ENCODE data around the gene PRRC2A.
A peak's percentile ranks its signal among the peaks of the same experiment; 100 is the strongest.

PRRC2A gene

GRCh38 chr6:31651602-31652191, 31.2 kb downstream of the PRRC2A start:
- peak; percentile 41 to 58 for DNase-seq (ENCODE audit: low read depth in 2 of 2)

GRCh38 chr6:31652925-31653724, 32.6 kb downstream of the PRRC2A start:
- peak; percentile 74 to 79 for DNase-seq (ENCODE audit: low read depth in 2 of 2)

DNA sequence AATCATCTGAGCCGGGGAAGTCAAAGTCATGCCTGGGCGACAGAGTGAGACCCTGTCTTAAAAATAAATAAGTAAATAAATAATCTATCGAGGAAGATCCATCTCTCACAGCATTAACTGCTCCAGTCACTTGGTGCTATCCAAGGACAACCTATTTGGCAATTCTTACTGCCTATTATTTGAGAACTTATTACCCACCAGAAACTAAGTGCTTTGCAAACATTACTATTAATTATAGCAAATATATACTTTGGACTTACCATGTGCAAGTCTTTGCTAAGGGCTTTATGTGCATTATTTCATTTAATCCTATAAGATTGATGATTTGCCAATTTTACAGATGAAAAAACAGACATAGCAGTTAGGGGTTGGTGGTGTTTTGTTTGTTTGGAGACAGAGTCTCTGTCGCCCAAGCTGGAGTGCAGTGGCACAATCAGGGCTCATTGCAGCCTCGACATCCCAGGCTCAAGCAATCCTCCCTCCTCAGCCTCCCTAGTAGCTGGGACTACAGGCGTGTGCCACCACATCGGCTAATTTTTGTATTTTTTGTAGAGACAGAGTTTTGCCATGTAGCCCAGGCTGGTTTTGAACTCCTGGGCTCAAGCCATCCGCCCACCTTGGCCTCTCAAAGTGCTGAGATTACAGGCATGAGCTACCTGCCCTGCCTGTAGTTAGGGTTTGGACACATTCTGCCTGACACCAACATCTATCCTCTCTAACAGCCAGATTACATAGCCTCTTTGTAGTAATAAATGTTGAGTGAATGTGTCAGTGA, 34.2 kb downstream of the PRRC2A start:
- DNase-seq (ENCODE audit: low read depth in 2 of 2) = no peak

GRCh38 chr6:31655349-31656237, 35.1 kb downstream of the PRRC2A start, which contains the start of gene APOM:
TSS of gene APOM (plus strand) at chr6:31655894. CDS start at chr6:31655967, 73 bp downstream.
- DNase-seq (ENCODE audit: low read depth in 2 of 2) = no peak

DNA sequence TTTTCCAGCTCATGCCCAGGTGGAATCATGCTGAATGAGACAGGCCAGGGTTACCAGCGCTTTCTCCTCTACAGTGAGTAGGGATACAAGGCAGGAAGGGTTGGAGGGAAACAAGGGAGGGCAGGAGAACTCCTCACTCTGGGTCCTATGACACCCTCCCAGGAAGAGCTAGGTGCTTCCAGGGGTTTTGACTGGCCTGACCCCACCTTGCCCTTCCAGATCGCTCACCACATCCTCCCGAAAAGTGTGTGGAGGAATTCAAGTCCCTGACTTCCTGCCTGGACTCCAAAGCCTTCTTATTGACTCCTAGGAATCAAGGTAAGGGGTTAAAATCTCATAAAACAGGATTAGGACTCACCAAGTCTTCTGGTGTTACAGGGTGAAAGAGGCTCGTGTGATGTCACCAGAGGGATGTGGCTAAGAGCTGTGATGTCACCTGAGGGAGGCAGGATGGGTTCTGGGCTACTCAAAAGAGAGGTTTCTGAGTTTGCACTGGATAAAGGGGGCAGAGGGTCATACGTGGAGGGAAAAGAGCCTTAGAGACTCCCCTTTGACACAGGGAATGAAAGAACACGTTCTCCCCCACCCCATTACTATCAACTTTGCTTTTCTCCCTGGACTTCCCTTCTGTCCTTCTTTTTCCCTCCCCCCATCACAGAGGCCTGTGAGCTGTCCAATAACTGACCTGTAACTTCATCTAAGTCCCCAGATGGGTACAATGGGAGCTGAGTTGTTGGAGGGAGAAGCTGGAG, 37.1 kb downstream of the PRRC2A start:
- DNase-seq (ENCODE audit: low read depth in 2 of 2) = no peak

DNA sequence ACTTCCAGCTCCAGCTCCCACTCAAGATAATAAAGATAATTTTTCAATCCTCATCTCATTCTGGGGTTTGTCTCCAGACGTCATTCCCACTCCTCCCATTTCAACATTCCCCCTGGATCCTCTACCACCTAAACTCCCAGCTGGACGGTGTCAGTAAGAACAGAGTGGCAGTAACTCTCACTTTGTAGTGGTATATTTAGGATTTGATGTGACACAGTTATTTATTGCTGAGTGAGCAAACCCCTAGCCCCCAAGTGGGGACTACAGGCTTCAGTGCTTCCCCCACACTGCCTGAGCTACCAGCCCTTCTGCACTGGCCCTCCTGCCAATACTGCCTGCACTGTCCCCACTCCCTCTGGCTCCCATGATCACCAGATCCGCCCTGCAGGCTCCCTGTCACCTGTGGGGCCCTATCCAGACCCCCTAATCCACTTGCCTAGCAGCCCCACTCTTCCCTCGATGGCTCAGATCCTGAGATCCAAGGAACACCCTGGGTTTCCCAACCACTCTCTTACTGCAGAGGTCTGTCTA, 37.7 kb downstream of the PRRC2A start:
- DNase-seq (ENCODE audit: low read depth in 2 of 2) = no peak

- no peak for DNase-seq (ENCODE audit: low read depth in 2 of 2)
Measured at GRCh38 chr6:31658983-31659648, 38.6 kb downstream of the PRRC2A start.

- DNase-seq (ENCODE audit: low read depth in 2 of 2) = no peak
Measured at GRCh38 chr6:31659649-31660380, 39.3 kb downstream of the PRRC2A start.

DNA sequence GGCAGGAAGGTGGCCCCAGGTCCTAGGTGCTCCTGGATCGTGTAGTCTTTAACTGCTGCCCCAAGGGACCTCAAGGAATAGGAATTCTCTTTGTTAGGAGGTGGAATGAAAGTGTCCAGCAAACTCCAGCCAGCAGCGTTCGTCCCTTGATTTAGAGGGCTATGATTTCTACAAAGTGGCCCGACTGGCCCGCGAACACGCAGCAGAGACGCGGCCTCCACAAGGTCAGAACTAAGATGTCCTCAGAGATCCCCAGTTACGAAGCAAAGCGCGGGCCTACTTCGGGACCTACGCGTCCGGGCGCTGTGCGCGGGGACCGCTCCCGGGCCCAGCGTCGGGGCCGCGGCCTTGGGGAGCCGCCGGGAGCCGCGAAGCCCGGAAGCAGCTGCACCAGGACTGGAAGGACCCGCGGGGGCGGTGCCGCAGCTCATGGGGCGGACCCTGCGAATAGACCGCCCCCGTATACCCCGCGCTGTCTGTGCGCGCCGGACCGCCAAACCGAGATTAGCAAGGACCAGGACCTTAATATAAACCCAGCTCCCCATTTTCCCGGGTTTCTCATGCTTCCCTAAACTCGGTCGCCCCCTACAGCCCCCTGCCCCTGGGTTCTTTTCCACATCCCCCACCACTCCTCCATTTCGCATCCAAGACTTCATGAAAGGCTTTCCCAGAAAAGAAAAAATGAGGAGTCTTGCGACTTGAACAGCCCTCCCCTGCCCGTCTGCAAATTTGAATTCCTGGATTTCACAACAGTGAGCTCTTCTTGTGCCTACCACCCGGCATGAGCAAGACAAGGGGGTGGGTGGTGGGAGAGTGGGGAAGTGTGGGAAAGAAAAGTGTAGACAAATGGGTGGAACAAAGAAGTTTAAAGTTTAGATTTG, 40.1 kb downstream of the PRRC2A start, which contains the start of gene C6orf47:
Gene C6orf47, minus strand, starts transcription at position 398 of the 881 bp plus-strand sequence. CDS start 831 bp downstream, outside the sequence.
- DNase-seq (ENCODE audit: low read depth in 2 of 2) = peak; percentile 51 to 63

GRCh38 chr6:31661262-31662123, 41.0 kb downstream of the PRRC2A start:
- DNase-seq (ENCODE audit: low read depth in 2 of 2) = no peak

DNA sequence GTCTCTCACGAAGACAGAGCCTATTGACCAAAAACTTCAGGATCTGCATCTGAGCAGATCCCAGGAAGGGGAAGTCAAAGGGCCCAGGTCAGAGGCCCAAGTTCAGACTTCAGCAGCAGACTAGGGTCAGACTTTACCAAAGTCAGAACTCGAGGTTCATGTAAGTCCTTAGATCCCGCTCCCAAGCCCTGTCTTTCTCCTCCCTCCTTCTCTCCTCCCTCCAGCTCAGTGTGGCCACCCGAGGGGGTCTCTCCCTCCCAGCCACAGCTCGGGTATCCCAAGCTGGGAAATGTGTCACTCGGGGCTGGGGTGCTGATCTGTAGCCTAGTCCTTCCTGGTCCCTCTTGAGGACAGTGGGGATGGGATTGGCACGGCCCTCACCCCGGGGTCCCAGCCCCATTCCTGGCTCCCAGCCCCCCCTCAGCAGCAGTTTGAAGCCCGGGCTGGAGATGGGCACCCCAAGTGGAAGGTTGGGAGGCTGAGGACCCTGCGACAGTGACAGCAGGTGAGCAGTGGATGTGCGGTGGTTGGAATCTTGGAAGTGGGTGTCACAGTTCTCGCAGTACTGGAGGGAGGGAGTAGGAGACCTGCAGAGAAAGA, 41.7 kb downstream of the PRRC2A start:
- no peak for DNase-seq (ENCODE audit: low read depth in 2 of 2)

- DNase-seq (ENCODE audit: low read depth in 2 of 2) = no peak
Measured at GRCh38 chr6:31663126-31663960, 42.8 kb downstream of the PRRC2A start.

DNA sequence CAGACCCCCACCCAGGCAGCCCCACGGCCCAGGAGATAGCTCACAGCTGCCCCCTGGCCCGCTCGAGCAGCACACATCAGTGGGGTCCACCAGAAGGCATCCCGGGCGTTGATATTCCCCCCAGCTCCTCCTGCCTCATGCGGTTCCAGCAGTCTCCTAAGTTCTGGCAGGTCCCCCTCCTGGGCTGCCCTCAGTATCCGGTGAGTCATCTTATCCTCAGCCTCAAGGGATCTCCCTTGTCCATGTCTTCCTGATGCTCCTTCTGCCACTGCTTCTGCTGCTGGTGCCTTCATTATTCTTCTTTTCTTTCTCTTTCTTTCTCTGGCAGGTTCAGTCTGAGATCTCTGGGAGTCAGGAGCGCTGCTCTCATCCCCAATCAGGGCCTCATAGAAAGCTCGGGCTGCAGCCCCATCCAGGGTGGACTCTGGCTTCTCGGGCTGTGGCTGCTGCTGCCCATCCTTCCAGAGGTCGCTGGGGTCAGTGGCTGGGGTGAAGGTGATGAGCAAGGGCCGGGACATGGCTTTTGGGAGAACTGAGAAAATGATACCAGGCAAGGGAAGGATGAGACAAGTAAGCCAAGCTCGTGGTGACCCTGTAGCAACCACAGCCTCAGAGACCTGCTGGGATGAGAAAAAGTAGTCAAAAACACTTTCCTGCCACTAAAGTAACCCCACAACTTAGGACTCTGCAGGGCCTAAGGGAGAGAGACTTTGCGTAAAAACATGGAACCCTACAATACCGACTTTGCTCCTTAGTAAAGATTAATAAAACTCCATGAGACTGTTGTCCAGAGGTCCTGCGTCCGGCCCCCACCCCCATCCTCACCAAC, 43.7 kb downstream of the PRRC2A start:
- DNase-seq (ENCODE audit: low read depth in 2 of 2) = no peak

GRCh38 chr6:31664790-31665500, 44.4 kb downstream of the PRRC2A start, which contains the start of gene GPANK1:
TSS of gene GPANK1 (minus strand) at chr6:31664997. CDS start at chr6:31664478, 519 bp downstream.
- DNase-seq (ENCODE audit: low read depth in 2 of 2) = peak; percentile 83 to 84

Data from stimulated activated CD4-positive, alpha-beta T cell treated with anti-CD3 and anti-CD28 coated beads, Interleukin-15, amount 100 ng/mL, for 48 hours (primary cell).